Measurements from ENCODE around the gene DLG2.
"Not testable (repeated sequence)": the region's sequence is repeated elsewhere in the genome, so short reads cannot be mapped to it uniquely, and the experiment has no call there.

The DLG2 gene

DNA sequence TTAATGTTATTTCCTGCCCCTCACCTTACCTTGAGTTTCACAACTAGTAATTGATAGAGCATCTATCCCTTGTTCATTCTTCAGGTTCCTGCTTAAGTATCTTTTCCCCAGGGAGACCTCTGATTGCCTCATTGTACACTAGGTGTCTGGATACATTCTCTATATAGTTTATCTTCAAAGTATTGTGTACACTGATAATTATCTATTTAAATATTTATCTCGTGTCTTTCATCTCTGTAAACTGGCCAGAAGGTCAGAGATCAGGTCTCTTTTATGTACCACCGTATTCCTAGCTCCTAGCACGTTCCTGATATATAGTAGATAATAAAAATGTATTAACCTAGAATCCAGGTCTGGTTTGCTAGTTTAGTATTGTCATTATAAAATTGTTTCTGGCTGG lies 7.6 kb upstream of the DLG2 start:
- DNase-seq = no peak

DNA sequence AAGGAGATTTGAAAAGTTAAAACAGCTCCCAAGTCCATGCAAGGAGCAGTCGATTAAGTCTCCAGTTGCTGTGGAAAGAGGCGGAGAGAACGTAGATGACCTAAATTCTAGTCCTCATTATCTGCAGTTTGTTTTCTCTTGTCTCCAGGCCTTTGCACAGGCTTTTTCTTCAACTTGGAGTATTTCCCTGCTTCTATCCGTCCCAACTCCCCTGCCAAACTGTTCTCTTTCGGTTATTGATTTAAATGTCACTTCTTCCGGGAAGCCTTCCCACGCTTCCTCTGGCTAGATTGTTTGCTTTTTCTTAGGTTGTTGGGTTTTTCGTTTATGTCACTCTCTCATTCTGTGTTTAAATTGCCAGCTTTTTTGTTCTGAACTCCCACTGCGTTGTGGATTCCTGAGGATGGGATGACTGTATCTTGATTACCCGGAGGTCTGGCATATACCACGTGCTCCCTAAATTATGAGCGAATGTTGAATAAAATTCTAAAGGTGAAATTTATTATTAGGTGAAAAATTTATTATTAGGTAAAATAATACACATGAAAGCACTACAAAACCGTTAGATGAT lies 1.7 kb upstream of the DLG2 start:
- no peak for DNase-seq

DNA sequence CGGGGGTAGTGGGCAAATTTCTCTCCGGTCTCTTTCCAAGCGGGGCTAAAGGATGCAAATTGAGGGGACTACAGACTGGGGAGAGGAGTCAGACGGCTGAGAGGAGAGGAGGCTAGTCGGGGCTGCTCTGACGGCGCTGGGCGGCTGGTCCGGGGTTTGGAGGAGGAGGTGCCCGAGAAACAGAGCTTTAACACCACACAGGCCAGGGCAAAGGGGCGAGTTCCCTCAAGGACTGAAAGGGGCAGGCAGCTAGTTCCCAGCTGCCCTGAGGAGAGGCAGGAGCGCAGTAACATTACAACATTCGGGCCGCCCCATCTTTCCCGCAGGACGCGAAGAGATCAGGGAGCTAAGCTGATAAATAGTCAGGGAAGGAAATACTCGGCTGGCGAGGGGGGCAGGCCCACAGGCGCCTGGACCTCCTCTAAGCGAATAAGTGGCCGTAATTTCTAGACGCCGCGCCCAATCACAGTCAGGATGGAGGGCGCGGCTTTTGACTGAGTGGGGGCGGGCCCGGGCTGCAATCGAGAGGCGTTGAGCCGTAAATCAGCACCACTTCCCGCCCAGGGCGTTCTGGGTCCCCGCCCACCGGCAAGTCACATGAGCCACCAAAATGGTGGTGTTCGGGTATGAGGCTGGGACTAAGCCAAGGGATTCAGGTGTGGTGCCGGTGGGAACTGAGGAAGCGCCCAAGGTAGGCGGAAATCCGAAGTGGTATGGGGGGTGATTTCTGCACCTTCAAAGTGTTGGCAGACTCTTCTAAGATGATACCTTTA lies 1.0 kb upstream of the DLG2 start, which contains the start of gene TMEM126B:
Gene TMEM126B (plus strand): TSS at position 596 of the 773 bp plus-strand sequence. CDS start 15 bp downstream, at position 611.
- peak; percentile 97 for DNase-seq

DNA sequence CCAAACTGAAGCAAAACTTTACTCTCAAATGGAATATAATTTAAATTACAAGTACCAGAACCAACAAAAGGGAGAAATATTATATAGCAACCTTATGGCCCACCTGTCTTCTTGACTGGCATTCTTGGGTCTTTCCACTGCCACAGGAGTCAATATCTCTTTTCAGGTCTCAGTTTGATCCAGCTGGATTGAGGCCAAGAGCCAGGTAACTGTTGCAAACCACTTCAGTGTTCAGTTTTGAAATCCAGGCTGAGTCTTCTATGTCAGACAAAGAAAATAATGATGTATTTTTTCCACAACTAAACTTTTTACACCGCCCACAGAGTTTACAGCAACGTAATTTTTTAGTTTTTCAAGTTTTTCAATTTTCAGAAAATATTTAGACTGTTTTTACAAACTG lies 648 bp downstream of the DLG2 start:
- DNase-seq = no peak

DNA sequence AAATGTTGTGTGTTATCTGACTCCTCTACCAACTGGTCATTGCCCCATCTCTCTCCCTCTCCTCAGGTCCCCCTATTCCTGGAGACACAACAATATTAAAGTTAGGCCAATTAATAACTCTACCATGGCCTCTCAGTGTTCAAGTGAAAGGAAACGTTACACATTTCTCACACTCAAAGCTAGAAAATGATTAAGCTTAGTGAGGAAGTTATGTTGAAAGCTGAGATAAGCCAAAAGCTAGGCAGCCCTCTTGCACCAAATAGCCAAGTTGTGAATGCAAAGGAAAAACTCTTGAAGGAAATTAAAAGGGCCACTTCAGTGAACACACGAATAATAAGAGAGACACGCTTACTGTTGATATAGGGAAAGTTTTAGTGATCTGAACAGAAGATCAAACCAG lies 6.9 kb downstream of the DLG2 start:
- DNase-seq = no peak

DNA sequence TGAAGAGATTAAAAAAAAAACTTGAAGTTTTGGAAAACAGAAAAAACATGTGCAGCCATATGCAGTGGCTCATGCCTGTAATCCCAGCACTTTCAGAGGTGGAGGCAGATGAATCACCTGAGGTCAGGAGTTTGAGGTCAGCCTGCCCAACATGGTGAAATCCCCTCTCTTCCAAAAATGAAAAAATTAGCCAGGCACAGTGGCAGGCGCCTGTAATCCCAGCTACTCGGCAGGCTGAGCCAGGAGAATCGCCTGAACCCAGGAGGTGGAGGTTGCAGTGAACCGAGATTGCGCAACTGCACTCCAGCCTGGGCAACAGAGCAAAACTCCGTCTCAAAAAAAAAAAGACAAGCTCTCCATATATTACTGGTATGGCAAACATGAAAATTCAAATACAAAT lies 7.6 kb downstream of the DLG2 start:
- no peak for DNase-seq

DNA sequence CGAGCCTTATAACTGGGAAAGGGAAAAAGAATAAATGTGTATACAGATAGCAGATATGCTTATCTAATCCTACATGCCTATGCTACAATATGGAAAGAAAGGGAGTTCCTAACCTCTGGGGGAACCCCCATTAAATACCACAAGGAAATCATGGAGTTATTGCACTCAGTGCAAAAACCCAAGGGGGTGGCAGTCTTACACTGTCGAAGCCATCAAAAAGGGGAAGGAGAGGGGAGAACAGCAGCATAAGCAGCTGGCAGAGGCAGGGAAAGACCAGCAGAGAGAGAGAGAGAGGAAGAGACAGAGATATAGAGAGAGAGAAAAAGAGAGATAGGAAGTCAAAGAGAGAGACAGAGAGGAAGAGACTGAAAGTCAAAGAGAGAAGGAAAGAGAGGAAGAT lies 15.5 kb downstream of the DLG2 start:
- not testable (repeated sequence) for DNase-seq

DNA sequence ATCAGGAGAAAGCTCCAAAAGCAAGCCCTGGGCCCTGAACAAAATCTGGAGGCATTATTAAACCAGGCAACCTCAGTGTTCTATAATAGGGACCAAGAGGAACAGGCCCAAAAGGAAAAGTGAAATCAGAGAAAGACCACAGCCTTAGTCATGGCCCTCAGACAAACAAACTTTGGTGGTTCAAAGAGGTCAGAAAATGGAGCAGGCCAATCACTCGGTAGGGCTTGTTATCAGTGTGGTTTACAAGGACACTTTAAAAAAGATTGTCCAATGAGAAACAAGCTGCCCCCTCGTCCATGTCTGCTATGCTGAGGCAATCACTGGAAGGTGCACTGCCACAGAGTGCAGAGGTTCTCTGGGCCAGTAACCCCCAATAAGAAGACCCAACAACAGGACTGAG lies 17.9 kb downstream of the DLG2 start:
- not testable (repeated sequence) for DNase-seq

DNA sequence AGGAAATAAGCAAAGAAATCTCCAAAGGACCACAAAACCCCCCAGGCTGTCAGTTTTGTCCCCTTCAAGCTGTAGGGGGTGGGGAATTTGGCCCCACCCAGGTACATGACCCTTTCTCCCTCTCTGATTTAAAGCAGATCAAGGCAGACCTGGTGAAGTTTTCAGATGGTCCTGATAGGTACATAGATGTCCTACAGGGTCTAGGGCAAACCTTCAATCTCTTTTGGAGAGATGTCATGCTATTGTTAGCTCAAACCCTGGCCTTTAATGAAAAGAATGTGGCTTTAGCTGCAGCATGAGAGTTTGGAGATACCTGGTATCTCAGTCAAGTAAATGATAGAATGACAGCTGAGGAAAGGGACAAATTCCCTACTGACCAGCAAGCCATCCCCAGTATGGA lies 18.5 kb downstream of the DLG2 start:
- not testable (repeated sequence) for DNase-seq

DNA sequence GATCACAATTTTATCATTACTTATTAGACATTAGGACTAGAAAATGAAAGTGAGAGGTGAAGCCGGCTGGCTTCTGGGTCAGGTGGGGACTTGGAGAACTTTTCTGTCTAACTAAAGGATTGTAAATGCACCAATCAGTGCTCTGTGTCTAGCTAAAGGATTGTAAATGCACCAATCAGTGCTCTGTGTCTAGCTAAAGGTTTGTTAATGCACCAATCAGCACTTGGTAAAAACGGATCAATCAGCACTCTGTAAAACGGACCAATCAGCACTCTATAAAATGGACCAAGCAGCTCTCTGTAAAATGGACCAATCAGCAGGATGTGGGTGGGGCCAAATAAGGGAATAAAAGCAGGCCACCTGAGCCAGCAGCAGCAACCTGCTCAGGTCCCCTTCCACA lies 20.9 kb downstream of the DLG2 start:
- DNase-seq = not testable (repeated sequence)

DNA sequence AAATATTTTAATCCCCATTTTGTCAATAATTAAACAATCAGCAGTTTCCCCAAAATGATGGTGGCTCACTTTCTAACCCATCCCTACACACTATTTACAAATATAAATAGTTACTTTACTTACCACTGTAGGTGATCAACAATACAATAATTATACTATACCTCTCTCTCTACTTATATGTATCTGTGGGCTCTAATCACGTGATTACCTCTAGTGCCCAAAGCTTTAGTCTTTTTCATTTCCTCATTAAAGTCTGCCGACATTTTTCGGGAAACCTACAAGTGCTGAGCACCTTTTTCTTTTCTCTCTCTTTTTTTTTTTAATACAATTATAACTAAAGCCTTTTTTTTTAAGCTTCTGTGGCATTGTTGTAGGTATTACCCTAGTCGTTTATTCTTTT lies 23.9 kb downstream of the DLG2 start:
- no peak for DNase-seq

DNA sequence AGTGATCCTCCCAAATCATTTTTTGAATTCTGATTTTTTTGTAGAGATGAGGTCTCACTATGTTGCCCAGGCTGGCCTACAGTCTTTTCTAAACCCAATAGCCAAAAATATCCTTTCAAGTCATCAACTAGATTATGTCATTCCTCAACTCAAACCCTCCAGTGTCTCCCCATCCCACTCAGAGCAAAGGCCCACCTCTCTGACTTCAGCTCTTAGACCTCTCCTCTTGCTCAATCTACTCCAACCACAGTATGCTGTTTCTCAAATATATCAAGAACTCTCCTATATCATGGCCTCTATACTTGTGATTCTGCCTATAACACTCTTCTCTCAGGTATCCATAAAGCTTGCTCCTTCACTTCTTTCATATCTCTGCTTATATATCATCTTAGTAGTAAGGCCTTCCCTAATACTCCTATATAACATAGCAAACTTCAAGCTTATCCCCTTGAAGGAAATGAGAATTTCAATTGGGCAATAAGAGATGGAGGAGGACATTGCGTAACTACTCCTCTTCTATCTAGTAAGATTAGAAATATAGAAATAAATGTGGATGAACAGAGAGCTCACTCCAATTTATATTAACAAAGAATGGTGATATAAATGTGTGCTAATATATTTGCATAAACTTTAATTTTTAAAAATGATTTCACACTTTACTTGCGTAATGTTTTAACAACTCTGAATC lies 24.5 kb downstream of the DLG2 start:
- no peak for DNase-seq

DNA sequence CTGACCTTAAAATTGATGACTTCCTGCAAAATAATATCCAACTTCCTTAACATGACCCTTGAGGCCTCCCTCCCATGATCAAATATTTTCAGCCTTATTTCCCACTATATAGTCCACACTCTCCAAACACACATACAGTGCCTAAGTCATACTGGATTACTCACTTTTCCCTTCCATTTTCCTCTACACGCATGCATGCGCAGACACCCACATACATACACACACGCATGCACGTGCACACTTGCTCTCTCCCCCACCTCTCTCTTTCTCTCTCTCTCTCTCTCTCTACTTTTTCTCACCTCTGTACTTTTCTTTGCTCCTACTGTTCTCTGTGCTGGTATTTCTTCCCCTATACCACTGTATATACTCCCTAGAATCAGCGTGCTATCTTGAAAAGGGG lies 28.1 kb downstream of the DLG2 start:
- no peak for DNase-seq

DNA sequence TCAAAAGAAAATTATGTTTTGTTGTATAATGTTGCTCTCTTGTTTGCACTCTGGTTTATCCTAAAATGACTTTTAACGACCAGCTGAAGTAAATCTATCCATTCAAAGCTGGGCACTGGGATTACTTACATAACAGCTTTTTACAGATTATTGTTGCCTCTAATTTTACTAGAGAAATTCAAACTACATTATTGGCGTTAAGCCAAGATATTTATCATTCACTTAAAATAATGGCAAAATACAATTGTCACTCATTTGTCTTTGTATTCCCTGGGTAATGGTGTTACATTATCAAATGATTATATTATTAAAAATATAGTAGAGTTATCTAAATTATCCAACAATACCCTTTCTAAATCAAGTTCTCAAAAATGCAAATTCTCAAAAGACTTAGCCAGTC lies 30.3 kb downstream of the DLG2 start:
- DNase-seq = no peak

DNA sequence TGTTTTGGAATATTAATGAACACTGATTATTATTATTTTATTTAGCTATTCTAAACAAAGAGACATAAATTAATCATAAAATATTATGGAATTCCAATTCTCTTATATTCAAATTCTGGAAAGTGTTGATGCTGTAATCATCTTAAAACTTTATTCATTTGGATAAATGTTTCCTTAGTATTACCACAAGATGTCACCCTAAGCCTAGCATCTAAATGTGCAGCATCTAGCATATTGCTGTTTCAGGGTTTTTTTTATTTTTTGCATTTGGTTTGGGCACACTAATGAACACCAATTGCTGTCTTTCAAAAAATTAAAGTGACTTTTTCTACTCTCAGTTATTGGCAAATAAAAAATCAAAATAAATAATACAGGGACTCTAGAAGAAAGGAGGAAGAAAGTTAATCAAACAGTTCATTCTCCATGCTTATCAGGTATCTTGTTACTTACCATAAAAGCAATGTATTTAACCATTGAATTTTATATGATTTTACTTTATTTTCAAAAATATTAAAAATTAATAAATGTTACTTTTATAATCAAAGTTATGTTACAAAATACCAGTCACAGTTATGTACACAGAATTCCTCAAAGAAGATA lies 31.8 kb downstream of the DLG2 start:
- no peak for DNase-seq

DNA sequence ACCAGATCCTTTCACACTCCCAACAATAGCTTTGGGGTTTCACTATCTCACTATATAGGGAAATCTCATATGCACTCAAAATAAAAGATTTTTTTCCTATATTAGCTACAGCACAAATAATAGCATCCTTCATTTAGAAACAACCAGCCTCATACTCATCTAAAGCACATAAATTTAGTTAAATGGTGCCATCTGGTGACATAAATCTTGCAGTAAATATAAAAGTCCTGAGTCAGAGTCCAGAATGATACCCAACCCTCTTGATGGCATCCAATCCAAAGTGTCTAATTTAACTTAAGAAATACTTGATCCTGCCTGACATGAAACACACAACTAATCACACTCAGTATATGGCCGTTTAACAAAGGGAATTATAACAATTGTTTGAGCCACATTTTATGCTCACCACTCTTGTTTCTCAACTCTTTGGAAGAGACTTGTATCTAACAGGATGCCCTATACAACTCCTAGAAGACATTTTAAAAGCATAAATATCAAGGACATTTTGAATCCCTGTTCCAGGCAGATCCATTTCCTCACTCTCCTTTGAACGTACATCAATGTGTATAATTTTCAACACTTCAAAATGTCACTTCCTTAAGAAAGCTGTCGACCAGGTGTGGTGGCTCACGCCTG lies 36.2 kb downstream of the DLG2 start:
- no peak for DNase-seq

DNA sequence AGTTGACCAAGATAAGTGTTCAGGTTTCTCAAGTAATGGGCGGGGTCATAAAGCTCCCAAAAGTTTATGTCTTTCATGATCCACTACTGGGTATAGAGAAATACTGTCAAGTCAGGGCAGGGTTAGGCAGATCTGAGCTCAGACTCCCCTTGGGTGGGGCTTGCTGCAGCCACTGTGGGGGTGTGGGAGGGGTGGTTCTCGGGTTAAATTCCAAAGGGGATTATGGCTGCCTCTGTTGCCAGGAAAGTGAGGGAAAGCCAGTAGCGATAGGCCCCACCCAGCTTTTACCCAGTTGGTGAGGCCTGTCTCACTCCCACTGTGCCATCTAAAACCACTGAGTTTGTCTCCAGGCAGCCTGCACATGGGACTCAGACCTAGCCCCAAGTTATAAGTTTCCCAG lies 37.8 kb downstream of the DLG2 start:
- DNase-seq = no peak

DNA sequence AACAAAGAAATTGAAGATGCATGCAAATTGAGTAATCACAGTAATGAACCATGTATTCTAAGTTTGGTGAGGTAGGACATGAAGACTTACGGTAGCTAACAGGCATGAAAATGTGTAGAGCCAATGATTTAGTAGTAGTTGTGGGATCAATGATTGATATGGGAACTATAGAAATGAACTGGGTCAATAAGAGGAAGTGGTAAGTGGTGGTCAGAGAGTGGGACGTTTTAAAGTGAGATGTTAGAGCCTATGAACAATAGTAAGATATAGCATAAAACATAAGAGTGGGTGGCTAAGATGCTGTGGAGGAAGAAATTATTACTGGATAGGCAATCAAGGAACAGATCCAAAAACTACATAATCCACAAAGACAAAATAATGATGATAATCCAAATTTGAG lies 45.0 kb downstream of the DLG2 start:
- DNase-seq = no peak

DNA sequence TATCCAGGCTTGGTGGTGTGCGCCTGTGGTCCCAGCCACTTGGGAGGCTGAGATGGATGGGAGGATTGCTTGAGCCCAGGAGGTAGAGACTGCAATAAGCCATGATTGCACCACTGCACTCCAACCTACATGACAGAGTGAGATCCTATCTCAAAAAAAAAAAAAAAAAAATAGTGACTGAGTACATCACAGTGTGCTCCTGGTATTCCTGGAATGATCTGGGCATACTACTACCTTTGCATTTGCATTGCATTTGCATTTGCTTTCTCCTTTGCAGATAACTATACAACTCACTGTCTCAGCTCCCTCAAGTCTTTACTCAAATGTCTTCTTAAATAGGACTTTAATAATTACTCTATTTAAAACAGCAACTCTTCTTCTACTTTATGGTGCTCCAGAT lies 51.8 kb downstream of the DLG2 start:
- DNase-seq = no peak

DNA sequence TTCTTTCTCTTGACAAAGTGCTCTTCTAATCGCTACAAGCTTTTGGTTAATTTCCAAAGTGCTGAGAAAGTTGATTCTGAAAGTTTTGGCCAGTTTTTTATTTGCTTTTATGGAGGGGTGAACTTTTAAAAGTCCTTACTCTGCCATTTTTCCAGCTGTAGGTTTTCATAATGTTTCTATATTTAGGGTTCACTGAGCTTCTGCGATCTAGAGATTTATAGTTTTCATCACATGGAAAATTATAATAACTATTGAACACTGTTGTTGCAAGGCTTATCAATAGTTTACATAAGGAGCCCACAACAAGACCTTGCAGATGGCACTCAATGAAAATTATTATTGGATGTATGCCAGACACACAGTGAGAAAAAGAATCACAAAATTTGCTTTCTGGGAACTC lies 55.1 kb downstream of the DLG2 start:
- DNase-seq = no peak

DNA sequence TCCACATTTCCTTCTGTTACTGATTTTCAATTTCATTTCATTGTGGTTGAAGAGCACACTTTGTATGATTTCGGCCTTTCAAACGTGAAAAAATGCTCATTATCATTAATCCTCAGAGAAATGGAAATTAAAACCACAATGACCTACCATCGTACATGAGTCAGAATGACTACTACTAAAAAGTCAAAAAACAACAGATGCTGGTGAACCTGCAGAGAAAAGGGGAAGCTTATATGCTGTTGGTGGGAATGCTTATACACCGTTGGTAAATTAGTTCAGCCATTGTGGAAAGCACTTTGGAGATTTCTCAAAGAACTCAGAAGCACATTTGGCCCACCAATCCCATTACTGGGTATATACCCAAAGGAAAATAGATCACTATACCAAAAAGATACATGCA lies 57.6 kb downstream of the DLG2 start:
- no peak for DNase-seq

DNA sequence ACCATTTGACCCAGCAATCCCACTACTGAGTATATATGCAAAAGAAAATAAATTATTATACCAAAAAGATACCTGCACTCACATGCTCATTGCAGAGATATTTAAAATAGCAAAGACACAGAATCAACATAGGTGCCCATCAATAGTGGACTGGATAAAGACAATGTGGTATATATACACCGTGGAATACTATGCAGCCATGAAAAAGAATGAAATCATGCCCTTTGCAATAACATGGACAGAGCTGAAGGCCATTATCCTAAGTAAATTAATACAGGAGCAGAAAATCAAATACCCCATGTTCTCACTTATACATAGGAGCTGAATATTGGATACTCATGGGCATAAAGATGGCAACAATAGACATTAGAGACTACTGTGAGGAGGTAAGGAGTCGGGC lies 68.7 kb downstream of the DLG2 start:
- DNase-seq = no peak

DNA sequence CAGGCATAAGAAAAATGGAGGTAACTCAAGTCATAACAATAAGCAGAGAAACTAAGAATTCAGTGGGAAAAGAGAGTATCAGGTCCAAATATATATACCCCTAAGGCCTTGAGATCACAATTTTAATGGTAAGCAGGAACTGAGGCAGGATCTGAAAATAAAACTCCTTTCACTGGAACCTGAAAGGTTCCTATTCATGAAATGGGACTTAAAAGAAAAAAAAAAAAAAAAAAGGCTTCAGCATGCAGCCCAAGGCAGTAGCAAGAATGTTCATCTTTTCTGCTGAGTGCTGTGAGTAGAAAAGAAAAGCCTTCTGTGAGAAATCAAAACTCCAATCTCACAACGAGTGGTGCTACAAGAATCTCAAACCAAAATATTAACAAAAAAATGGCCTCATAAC lies 75.3 kb downstream of the DLG2 start:
- no peak for DNase-seq
